ENCODE results near the gene HDGFL3.
"Not testable (repeated sequence)": the region's sequence is repeated elsewhere in the genome, so short reads cannot be mapped to it uniquely, and the experiment has no call there.

HDGFL3 gene

GRCh38 chr15:83107841-83108181 is 99.8 kb downstream of the HDGFL3 start:
- DNase-seq = peak in 1 of 10 donors; percentile 73
- intact Hi-C loops (cut with DNase I) = no loop called here

- intact Hi-C loops (cut with DNase I) = no loop called here
- peak in 6 of 10 donors; percentile 13 to 86 (median 52) for DNase-seq
These were observed 100.4 kb downstream of the HDGFL3 start, which contains the start of gene TM6SF1 for GRCh38 chr15:83106994-83107840. TM6SF1 (plus strand) TSS chr15:83107645; CDS start chr15:83107681, 36 bp downstream.

- intact Hi-C loops (cut with DNase I) = no loop called here
- DNase-seq = no peak
These were observed 102.2 kb downstream of the HDGFL3 start for GRCh38 chr15:83105440-83105839.

GRCh38 chr15:83104141-83104540 is 103.5 kb downstream of the HDGFL3 start:
- intact Hi-C loops (cut with DNase I) = no loop called here
- no peak for DNase-seq

GRCh38 chr15:83102346-83102745 is 105.3 kb downstream of the HDGFL3 start:
- intact Hi-C loops (cut with DNase I) = no loop called here
- DNase-seq = no peak

GRCh38 chr15:83100097-83100646 is 107.5 kb downstream of the HDGFL3 start:
- intact Hi-C loops (cut with DNase I) = no loop called here
- DNase-seq = no peak

- DNase-seq = no peak
- intact Hi-C loops (cut with DNase I) = no loop called here
These were observed 108.3 kb downstream of the HDGFL3 start for GRCh38 chr15:83099290-83099689.

- DNase-seq = no peak
- intact Hi-C loops (cut with DNase I) = no loop called here
These were observed 109.5 kb downstream of the HDGFL3 start for GRCh38 chr15:83098079-83098478.

- DNase-seq = no peak
- intact Hi-C loops (cut with DNase I) = no loop called here
These were observed 113.0 kb downstream of the HDGFL3 start for GRCh38 chr15:83094583-83094982.

- no peak for DNase-seq
- intact Hi-C loops (cut with DNase I) = no loop called here
These were observed 115.2 kb downstream of the HDGFL3 start for GRCh38 chr15:83092309-83092976.

- intact Hi-C loops (cut with DNase I); DNase-seq: not testable (repeated sequence)
These were observed 115.7 kb downstream of the HDGFL3 start for GRCh38 chr15:83091965-83092308.

- intact Hi-C loops (cut with DNase I) = no loop called here
- no peak for DNase-seq
These were observed 117.2 kb downstream of the HDGFL3 start for GRCh38 chr15:83090465-83090864.

- DNase-seq = no peak
- intact Hi-C loops (cut with DNase I) = no loop called here
These were observed 118.7 kb downstream of the HDGFL3 start for GRCh38 chr15:83088876-83089275.

GRCh38 chr15:83087576-83087975 is 120.0 kb downstream of the HDGFL3 start:
- DNase-seq = no peak
- intact Hi-C loops (cut with DNase I) = no loop called here

GRCh38 chr15:83085864-83086552 is 121.6 kb downstream of the HDGFL3 start:
- not testable (repeated sequence) for DNase-seq

GRCh38 chr15:83085461-83085860 is 122.2 kb downstream of the HDGFL3 start:
- DNase-seq; intact Hi-C loops (cut with DNase I): not testable (repeated sequence)

More at GRCh38 chr15:83085864-83086552, 121.6 kb downstream of the HDGFL3 start:
- intact Hi-C loops (cut with DNase I) = not testable (repeated sequence)

GRCh38 chr15:83082730-83083386 is 124.8 kb downstream of the HDGFL3 start:
- DNase-seq = no peak
- intact Hi-C loops (cut with DNase I) = no loop called here

GRCh38 chr15:83081256-83082014 is 126.2 kb downstream of the HDGFL3 start:
- intact Hi-C loops (cut with DNase I) = no loop called here
- no peak for DNase-seq

GRCh38 chr15:83078712-83079111 is 128.9 kb downstream of the HDGFL3 start:
- DNase-seq = no peak
- intact Hi-C loops (cut with DNase I) = no loop called here
